HepG2 (cell line): ENCODE data around the gene ACACB. TPM values are rescaled to one million over a fixed set of nuclear protein-coding genes. Genes with fewer than 3 reads are reported as not detected.

Experiments
- AKNA ChIP-seq: sonication (generic); formaldehyde crosslinking; IDR thresholded peaks from 2 replicates; pipeline ENCODE4 v1.4.0; 2020; ENCODE audit warnings: missing genetic modification reagents, borderline replicate concordance
- CREB1 ChIP-seq, 2 experiments: fragments of 450-650 bp in 1 of 2; IDR thresholded peaks; 2 replicates each; pipeline ENCODE4 v1.6.1; 2016 to 2017; ENCODE audit warnings: control low read depth in 1 of 2, mild to moderate bottlenecking in 1 of 2, missing compliant biosample characterization in 1 of 2, missing genetic modification characterization in 1 of 2
- DZIP1 ChIP-seq: sonication (generic); formaldehyde crosslinking; IDR thresholded peaks from 2 replicates; pipeline ENCODE4 v1.5.0; 2020; ENCODE audit warnings: mild to moderate bottlenecking, missing genetic modification reagents
- HES4 ChIP-seq: sonication (generic); formaldehyde crosslinking; IDR thresholded peaks from 2 replicates; pipeline ENCODE4 v1.9.0; 2021; ENCODE audit warnings: mild to moderate bottlenecking, missing genetic modification reagents, borderline replicate concordance
- MLXIP ChIP-seq: sonication (generic); formaldehyde crosslinking; IDR thresholded peaks from 2 replicates; pipeline ENCODE4 v1.9.0; 2021; ENCODE audit warnings: missing genetic modification reagents, borderline replicate concordance
- NFKB2 ChIP-seq: sonication (generic); formaldehyde crosslinking; IDR thresholded peaks from 2 replicates; pipeline ENCODE4 v1.4.0; 2020; ENCODE audit warnings: missing genetic modification reagents, borderline replicate concordance
- NFYC ChIP-seq: IDR thresholded peaks from 2 replicates; pipeline ENCODE4 v1.6.1; 2016; ENCODE audit warnings: missing genetic modification reagents, missing compliant biosample characterization
- RARA ChIP-seq: IDR thresholded peaks from 2 replicates; pipeline ENCODE4 v1.6.1; 2016; ENCODE audit warnings: missing genetic modification reagents, missing compliant biosample characterization
- SIN3A ChIP-seq: IDR thresholded peaks from 2 replicates; pipeline ENCODE4 v1.6.1; 2011; ENCODE audit warnings: low read depth, mild to moderate bottlenecking, control low read depth, low read length, borderline replicate concordance
- SKI ChIP-seq: fragments of 450-650 bp; IDR thresholded peaks from one replicate; pipeline ENCODE4 v1.6.1; 2018; ENCODE audit warnings: mild to moderate bottlenecking; ENCODE audit not compliant: partially characterized antibody
- ZFAT ChIP-seq: sonication (generic); formaldehyde crosslinking; conservative IDR thresholded peaks from 2 replicates; pipeline ENCODE4 v1.8.1; 2023; ENCODE audit warnings: missing genetic modification reagents, inconsistent platforms
- ZFP41 ChIP-seq: sonication (generic); formaldehyde crosslinking; IDR thresholded peaks from 2 replicates; pipeline ENCODE4 v1.4.0; 2020; ENCODE audit warnings: mild to moderate bottlenecking, missing genetic modification reagents, borderline replicate concordance
- ZFX ChIP-seq: sonication (generic); formaldehyde crosslinking; IDR thresholded peaks from 2 replicates; pipeline ENCODE4 v1.4.0; 2020; ENCODE audit warnings: mild to moderate bottlenecking, low read depth, missing genetic modification reagents, moderate library complexity
- ZNF292 ChIP-seq: sonication (generic); formaldehyde crosslinking; IDR thresholded peaks from 2 replicates; pipeline ENCODE4 v1.8.1; 2022; ENCODE audit warnings: mild to moderate bottlenecking, low read depth, missing genetic modification reagents, borderline replicate concordance
- ZNF737 ChIP-seq: sonication (generic); formaldehyde crosslinking; IDR thresholded peaks from 2 replicates; pipeline ENCODE4 v1.5.0; 2020; ENCODE audit warnings: missing genetic modification reagents, mild to moderate bottlenecking, borderline replicate concordance
- ZNF781 ChIP-seq: sonication (generic); formaldehyde crosslinking; IDR thresholded peaks from 2 replicates; pipeline ENCODE4 v1.5.1; 2020; ENCODE audit warnings: borderline replicate concordance, mild to moderate bottlenecking, missing genetic modification reagents; ENCODE audit errors: not compliant biosample characterization
- polyA plus RNA-seq, 8 experiments: library from polyadenylated mRNA; depleted of rRNA in 3 of 8; stranded (reverse) in 7 of 8; unstranded in 1 of 8; fragments of >200 nt; fragmentation: Illumina TruSeq in 4 of 8; extraction: Trizol in 4 of 8; gene quantifications; 2 replicates each; pipeline versions ENCODE4 v1.2.1 to v1.2.3, GENCODE V29; 2011 to 2016; ENCODE audit warnings: low read depth in 4 of 8, missing spikeins in 1 of 8, mixed read lengths in 1 of 8; ENCODE audit not compliant: insufficient read depth in 1 of 8
- total RNA-seq, 5 experiments: library from RNA; depleted of rRNA; stranded (reverse); fragments of >200 nt; fragmentation: Illumina TruSeq; extraction: Trizol; gene quantifications; 2 replicates each; pipeline ENCODE4 v1.2.3, GENCODE V29; 2016; ENCODE audit warnings: low read depth in 1 of 5

The ACACB gene
- total and polyA plus RNA-seq, 2 of the 13 experiments (the other 11 are each of a cell fraction or from before 2014, with no cell fraction given) = 6.2 to 8.6 TPM

- no peak for TF ChIP-seq DZIP1 (CRISPR knock-in tag)
- peak; percentile 88; the same call in 1 of the 2 replicates for TF ChIP-seq HES4 (CRISPR knock-in tag)
- peak; percentile 76 for TF ChIP-seq ZNF292 (CRISPR knock-in tag)
- peak; percentile 60 for TF ChIP-seq NFYC (CRISPR knock-in tag)
- TF ChIP-seq AKNA (CRISPR knock-in tag) = no peak; the same call in 1 of the 2 replicates
- TF ChIP-seq RARA = peak; percentile 73
- peak; percentile 72 for TF ChIP-seq SKI
- peak; percentile 52; the same call in 1 of the 2 replicates for TF ChIP-seq SIN3A
- 0 out of 2 replicates have a peak, but pooled peaks have one; percentile 24 for TF ChIP-seq ZNF737 (CRISPR knock-in tag)
- TF ChIP-seq ZFAT (CRISPR knock-in tag) = no peak
- TF ChIP-seq ZFP41 (CRISPR knock-in tag) = peak; percentile 95
- peak; percentile 98 for TF ChIP-seq NFKB2 (CRISPR knock-in tag)
- TF ChIP-seq ZNF781 (CRISPR knock-in tag) = peak; percentile 99
- peak; percentile 63 for TF ChIP-seq ZFX (CRISPR knock-in tag)
- 0 out of 2 replicates have a peak, but pooled peaks have one; percentile 69 for TF ChIP-seq MLXIP (CRISPR knock-in tag)
- TF ChIP-seq CREB1 (IDR thresholded peaks at IDR 0.05) = peak; percentile 91
- peak; percentile 97 for TF ChIP-seq CREB1 (CRISPR knock-in tag; IDR thresholded peaks at IDR 0.05)
These were observed 23.1 kb upstream of the ACACB start, which contains the start of gene ALKBH2 (continued) for GRCh38 chr12:109093022-109093918.
